ENCODE data around the gene MNX1.

Gene MNX1

GRCh38 chr7:157001920-157002818 lies 8.3 kb downstream of the MNX1 start:
- no peak for DNase-seq

DNA sequence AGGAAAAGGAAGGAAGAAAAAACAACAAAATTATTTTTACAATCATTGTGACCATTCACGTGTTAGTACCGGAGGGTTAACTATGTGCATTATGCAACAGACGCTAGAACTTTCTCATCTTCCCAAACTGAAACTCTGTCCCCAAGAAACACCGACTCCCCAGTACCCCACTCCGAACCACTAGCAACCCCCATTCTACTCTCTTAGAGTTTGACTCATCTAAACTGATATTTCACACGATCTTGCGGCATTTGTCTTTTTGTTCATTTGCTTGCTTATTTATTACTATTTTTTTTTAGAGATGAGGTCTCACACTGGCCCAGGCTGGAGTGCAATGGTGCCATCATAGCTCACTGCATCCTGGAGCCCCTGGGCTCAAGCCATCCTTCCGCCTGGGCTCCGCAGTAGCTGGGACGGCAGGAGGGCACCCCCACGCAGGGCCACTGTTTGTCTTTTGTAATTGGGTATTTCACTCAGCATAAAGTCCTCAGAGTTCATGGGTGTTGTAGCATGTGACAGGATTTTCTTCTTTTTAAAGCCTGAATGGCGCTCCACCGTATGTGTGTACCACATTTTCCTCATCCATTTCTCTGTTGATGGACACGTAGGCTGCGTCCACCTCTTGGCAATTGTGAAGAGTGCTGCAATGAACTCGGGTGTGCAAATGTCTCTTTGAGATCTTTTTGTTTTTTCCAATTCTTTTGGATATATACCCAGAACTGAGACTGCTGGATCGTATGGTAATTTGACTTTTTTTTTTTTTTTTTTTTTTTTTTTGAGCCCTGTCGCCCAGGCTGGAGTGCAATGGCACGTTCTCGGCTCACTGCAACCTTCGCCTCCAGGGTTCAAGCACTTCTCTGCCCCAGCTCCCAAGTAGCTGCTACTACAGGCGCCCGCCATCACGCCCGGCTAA lies 9.5 kb downstream of the MNX1 start:
- no peak for DNase-seq

DNA sequence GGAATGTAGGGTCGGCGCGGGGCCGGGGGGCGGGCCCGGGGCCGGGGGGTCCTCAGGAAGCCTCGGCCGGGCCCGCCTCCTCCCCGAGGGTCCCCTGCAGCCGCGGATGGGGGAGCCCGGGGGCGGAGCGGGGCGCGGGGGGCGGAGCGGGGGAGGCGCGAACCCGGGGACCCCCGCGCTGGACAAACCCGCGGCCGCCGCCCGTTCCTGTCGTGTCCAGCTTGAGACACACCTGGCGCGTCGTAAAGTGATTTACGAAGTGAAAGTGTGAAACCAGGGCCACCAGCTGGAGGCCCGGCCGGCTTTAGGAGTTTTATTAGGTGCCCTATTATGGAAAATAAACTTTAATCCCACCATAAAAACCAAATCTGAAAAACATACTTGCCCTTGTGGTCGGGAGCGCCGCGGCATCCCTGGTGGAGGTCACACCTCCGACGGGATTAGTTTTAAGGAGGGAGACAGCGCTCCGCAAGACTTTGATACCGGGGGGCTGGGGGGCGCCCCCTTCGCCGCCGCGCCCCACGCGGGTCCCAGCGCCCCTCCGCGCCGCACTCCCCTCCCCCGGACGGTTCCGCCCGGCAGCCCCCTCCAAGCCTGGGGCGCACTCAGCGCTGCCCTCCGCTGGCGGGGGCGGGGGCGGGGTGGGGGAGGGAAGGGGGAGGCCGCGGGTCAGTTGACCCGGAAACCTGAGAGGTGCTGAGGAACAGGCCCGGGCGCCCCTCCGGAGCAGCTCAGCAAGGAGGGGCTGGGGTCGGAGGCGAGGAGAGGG lies 10.3 kb downstream of the MNX1 start:
- no peak for DNase-seq

- no peak for DNase-seq
These were observed 11.2 kb downstream of the MNX1 start for GRCh38 chr7:156998988-156999957.

DNA sequence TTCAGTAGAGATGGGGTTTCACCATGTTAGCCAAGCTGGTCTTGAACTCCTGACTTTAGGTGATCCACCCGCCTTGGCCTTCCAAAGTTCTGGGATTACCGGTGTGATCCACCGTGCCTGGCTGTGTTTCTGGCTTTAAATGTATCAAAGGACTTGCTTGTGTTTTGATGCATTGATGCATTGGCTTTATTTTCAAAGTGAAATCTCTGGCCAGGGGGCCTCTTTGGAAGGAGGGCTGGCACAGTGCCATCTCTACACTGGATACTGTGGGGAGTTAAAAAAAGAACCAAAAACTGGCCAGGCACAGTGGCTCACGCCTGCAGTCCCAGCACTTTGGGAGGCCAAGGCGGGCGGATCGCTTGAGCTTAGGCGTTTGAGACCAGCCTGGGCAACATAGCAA lies 16.0 kb downstream of the MNX1 start:
- DNase-seq: no peak

- no peak for DNase-seq
These were observed 16.6 kb downstream of the MNX1 start for GRCh38 chr7:156993925-156994235.

GRCh38 chr7:156993021-156993924 lies 17.2 kb downstream of the MNX1 start:
- DNase-seq: no peak

DNA sequence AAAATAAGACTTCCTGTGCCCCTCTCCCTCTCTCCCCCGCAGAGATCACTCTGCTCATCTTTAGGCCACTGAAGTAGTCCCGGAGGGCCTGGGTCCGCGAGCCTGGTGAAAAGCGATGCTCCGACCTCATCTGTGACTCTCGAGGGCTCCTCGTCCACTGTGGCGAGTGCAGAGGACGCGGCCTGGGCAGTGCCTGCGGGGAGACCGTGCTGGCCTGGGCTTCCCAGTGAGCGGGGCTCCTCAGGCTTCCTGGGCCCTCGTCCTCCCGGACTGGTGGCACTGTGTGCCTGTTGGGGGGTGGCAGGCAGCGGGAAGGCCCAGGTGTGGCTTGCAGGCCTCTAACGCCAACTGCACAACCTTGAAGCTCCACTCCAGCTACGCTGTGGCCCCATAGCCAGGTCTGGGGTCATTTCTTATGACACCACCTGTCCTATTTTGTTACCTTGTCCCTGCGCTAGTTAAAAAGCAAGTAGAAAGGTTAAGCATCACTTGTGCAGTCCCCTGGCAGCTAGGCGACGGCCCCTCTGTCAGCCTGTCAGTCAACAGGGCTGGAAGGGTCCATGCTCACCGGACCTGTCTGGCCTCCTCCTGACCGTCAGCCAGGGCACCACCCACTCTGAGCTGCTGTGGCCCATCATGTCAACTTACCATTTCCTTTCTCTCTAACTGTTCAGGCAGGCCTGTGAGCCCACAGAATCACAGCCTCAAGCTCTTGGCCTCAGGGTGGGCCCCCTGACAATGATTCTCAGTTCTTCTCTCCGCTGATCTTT lies 20.5 kb downstream of the MNX1 start:
- no peak for DNase-seq

DNA sequence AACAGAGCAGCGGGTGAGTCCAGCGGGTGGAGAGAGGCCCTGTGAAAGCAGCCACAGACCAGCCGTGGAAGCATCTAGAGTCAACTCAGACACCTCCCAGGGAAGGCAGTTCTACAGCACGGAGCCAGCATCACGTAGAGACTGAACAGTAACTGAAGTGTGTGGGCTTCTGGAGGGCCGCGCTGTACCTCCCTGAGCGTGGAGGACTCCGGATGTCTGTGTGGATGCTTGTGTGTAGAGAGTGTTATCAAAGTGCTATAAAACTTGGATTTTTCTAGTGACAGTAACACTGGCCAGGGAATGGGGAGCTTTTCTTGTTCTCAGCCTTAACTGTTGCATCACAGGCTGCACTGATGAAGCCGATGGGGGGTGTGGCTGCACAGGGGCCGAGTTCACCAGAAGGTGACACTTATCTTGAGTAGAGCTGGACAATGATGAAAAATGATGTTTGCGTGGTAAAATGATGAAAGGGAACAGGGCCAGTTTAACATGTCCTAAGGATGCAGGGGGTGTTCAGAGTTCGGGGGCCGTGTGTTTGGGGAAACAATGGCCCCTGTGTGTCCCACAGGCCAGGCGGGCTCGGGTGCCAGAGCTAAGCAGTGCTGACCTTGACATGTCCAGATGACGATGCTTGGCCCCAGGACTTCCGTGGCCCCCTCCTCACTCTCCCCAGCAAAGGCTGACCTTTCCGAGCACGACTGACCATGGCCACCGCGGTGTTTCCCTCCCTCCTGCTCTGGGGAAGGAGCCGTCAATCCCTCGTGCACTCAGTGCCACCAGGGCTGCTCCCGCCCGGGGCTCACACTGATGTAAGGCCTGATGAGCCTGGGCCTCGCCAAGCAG lies 21.9 kb downstream of the MNX1 start:
- no peak for DNase-seq

DNA sequence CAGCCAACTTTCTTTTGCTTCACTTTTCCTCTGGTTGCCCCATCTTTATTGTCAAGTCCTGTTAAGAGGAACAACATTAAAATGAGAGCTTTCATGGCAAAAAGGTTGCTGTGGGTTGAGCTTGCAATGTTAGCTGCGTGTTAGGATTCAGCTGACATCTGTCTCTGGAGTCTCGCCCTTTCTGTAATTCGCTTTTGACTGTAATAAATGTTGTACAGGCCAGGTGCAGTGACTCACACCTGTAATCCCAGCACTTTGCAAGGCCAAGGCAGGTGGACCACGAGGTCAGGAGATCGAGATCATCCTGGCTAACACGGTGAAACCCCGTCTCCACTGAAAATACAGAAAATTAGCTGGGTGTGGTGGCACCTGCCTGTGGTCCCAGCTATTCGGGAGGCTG lies 24.1 kb downstream of the MNX1 start:
- no peak for DNase-seq

GRCh38 chr7:156985101-156985992 lies 25.1 kb downstream of the MNX1 start:
- DNase-seq: no peak

GRCh38 chr7:156984174-156984891 lies 26.1 kb downstream of the MNX1 start:
- no peak for DNase-seq

- no peak for DNase-seq
These were observed 30.8 kb downstream of the MNX1 start for GRCh38 chr7:156979711-156980110.

DNA sequence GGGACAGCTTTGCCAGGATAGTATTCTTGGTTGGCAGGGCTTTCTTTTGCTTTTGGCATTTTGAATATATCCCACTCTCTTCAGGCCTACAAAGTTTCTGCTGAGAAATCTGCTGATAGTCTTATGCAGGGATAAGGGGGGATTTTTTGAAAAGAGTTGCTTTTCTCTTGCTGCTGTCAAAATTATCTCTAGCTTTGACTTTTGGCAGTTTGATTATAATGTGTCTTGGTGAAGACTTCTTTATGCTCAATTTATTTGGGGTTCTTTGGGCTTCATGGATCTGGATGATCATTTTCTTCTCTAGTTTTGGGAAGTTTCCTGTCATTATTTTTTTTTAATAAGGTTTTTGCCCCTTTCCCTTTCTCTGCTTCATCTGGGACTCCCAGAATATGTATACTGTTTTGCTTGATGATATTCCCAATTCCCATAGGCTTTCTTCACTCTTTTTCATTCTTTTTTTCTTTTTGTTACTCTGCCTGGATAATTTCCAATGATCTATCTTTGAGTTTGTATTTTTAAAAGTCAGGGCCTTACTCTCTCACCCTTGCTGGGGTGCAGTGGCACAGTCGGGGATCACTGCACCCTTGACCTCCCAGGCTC lies 31.4 kb downstream of the MNX1 start:
- DNase-seq: no peak

GRCh38 chr7:156975620-156976019 lies 34.8 kb downstream of the MNX1 start:
- DNase-seq: no peak

GRCh38 chr7:156969972-156970420 lies 40.5 kb downstream of the MNX1 start:
- DNase-seq: peak; percentile 16

- no peak for DNase-seq
These were observed 42.3 kb downstream of the MNX1 start for GRCh38 chr7:156968183-156968582.
